Ovary (tissue), 9 donors: ENCODE measurements around the gene SLC13A5. TPM values are rescaled to one million over a fixed set of nuclear protein-coding genes. Genes with fewer than 3 reads are reported as not detected.
A peak's percentile ranks its signal among the peaks of the same experiment; 100 is the strongest.

Experiments used
- DNase-seq, 5 donors: peaks; one replicate each; pipeline ENCODE4 v3.0.0-alpha.2; 2019 to 2020
- H3K27ac ChIP-seq, 2 donors: fragments of 200-600 bp; one replicate each; pipeline versions ENCODE4 v1.5.1 to v1.8.0; 2019 to 2022
- H3K27me3 ChIP-seq: fragments of 200-600 bp; one replicate; pipeline ENCODE4 v1.8.0; 2022
- H3K36me3 ChIP-seq: fragments of 200-600 bp; sonication (generic); one replicate; pipeline ENCODE4 v1.5.1; 2019
- H3K4me1 ChIP-seq: one replicate; pipeline ENCODE4 v1.8.1; 2013; ENCODE audit warnings: mild to moderate bottlenecking, moderate library complexity; ENCODE audit not compliant: insufficient read depth
- H3K4me3 ChIP-seq: fragments of 200-600 bp; sonication (generic); one replicate; pipeline ENCODE4 v1.5.1; 2017
- H3K9me3 ChIP-seq, 2 donors: fragments of 200-600 bp in 1 of 2; sonication (generic) in 1 of 2; one replicate each; pipeline versions ENCODE4 v1.5.1 to v1.8.1; 2013 to 2019; ENCODE audit warnings: mild to moderate bottlenecking in 1 of 2, moderate library complexity in 1 of 2
- CTCF ChIP-seq, 3 donors: fragments of 450-650 bp in 2 of 3; fragments of 200-600 bp in 1 of 3; IDR thresholded peaks; one replicate each; pipeline versions ENCODE4 v1.5.1 to v1.8.0; 2016 to 2022; ENCODE audit warnings: antibody characterized with exemption in 3 of 3, mild to moderate bottlenecking in 1 of 3
- EP300 ChIP-seq: sonication (generic); formaldehyde crosslinking; IDR thresholded peaks from one replicate; pipeline ENCODE4 v1.6.1; 2017; ENCODE audit warnings: antibody characterized with exemption
- POLR2A ChIP-seq: fragments of 450-650 bp; IDR thresholded peaks from one replicate; pipeline ENCODE4 v1.6.1; 2017; ENCODE audit warnings: antibody characterized with exemption, mild to moderate bottlenecking, moderate library complexity
- WGBS, 3 donors: extraction: QIAGEN DNeasy Blood & Tissue Kit in 1 of 3; methylation state at CpG; one replicate each; pipeline versions ENCODE4 v1.1.5 to v1.1.7; 2013 to 2017; 5-methylcytosine and 5-hydroxymethylcytosine counted together
- intact Hi-C, 4 donors: fragments of 100-400 bp; cut with DNase I; formaldehyde crosslinking; loops; one replicate each; pipeline versions ENCODE4 v1.11.0 to v1.15.1; 2022 to 2023
- polyA plus RNA-seq, 2 donors: library from polyadenylated mRNA; stranded (reverse); fragments of 200-250 nt in 1 of 2; fragments of 350-450 nt in 1 of 2; fragmentation: Illumina TruSeq in 1 of 2; extraction: RNeasy Lipid Tissue Mini Kit (QIAGEN cat#74804) in 1 of 2; gene quantifications; one replicate each; pipeline ENCODE4 v1.2.3, GENCODE V29; 2013 to 2014
- total RNA-seq, 7 donors: library from RNA; depleted of rRNA in 2 of 7; stranded (reverse); fragments of >200 nt in 2 of 7; fragmentation: NEBNext Ultra II Directional in 3 of 7; extraction: Animal tissue kit (Norgen Biotek cat#: 25700) in 3 of 7; gene quantifications; one replicate each; pipeline versions ENCODE4 v1.1.0 to v1.2.4, GENCODE V29; 2016 to 2023
- donor health status: DM: no; HTN: no; CAD: no; lungs with moderate emphysema.
- donor health status: DM: no; HTN: no; CAD: no.
- donor health status: Bipolar disorder and iron deficiency.
- donor health status: DM: yes; HTN: yes; CAD: no.
- donor health status: DM: no; HTN: no; CAD: no.
- donor health status: DM: yes; HTN: yes; CAD: no.

SLC13A5 gene
- total and polyA plus RNA-seq, 9 donors: 0.45 to 2.6 (median 1.4) TPM

- H3K4me1 ChIP-seq: peaks cover 21% of the 10 kb centered on the region
- no peaks in the 10 kb centered on the region for H3K27me3 ChIP-seq
- intact Hi-C loops: loop anchor here in 1 of 4 donors (5.0 kb wide), 1 partner anchor 43 kb away; the partner anchor contains the start of gene XAF1
- DNase-seq: no peak
- no peak overlapping the region for H3K4me3 ChIP-seq
- no peaks in the 10 kb centered on the region for H3K9me3 ChIP-seq
- no peak overlapping the region for H3K27ac ChIP-seq
- H3K36me3 ChIP-seq: no peaks in the 10 kb centered on the region
- TF ChIP-seq POLR2A: no peak
- no peak for TF ChIP-seq CTCF (IDR thresholded peaks at IDR 0.05)
- no peak for TF ChIP-seq EP300
- 26 to 38% (median 37%) methylated on average over 29 of the region's 29 CpGs for WGBS, 3 donors
These were observed 726 bp upstream of the SLC13A5 start for GRCh38 chr17:6713918-6714271.

GRCh38 chr17:6712854-6713129 lies 377 bp downstream of the SLC13A5 start:
- H3K27me3 ChIP-seq: no peaks in the 10 kb centered on the region
- intact Hi-C loops: loop anchor here in 1 of 4 donors (5.0 kb wide), 1 partner anchor 45 kb away; the partner anchor contains the start of gene XAF1

GRCh38 chr17:6712058-6712853 lies 913 bp downstream of the SLC13A5 start:
- H3K4me3 ChIP-seq: no peak overlapping the region
- H3K36me3 ChIP-seq: no peaks in the 10 kb centered on the region
- H3K9me3 ChIP-seq: no peaks in the 10 kb centered on the region
- intact Hi-C loops: loop anchor here in 1 of 4 donors (5.0 kb wide), 1 partner anchor 45 kb away; the partner anchor contains the start of gene XAF1
- H3K4me1 ChIP-seq: peaks cover 21% of the 10 kb centered on the region
- H3K27me3 ChIP-seq: no peaks in the 10 kb centered on the region
- no peak overlapping the region for H3K27ac ChIP-seq
- WGBS, 3 donors: 18 to 23% (median 20%) methylated on average over 11 of the region's 11 CpGs
- DNase-seq: peak; percentile 58 to 87 (median 79)
- TF ChIP-seq EP300 (no peak), CTCF (IDR thresholded peaks at IDR 0.05) (no peak), POLR2A (no peak)

More at GRCh38 chr17:6712854-6713129, 377 bp downstream of the SLC13A5 start:
- TF ChIP-seq POLR2A: no peak
- no peak for TF ChIP-seq EP300
- no peak for TF ChIP-seq CTCF (IDR thresholded peaks at IDR 0.05)
- H3K4me3 ChIP-seq: no peak overlapping the region
- no peaks in the 10 kb centered on the region for H3K36me3 ChIP-seq
- no peak for DNase-seq
- 17 to 19% (median 17%) methylated on average over 9 to 14 of the region's 14 CpGs for WGBS, 3 donors
- peaks cover 21% of the 10 kb centered on the region for H3K4me1 ChIP-seq
- no peaks in the 10 kb centered on the region for H3K9me3 ChIP-seq
- H3K27ac ChIP-seq: no peak overlapping the region

- Histone ChIP-seq H3K4me3 (no peak overlapping the region), H3K9me3 (no peaks in the 10 kb centered on the region), H3K27me3 (no peaks in the 10 kb centered on the region), H3K27ac (no peak overlapping the region), H3K4me1 (peaks cover 21% of the 10 kb centered on the region), H3K36me3 (no peaks in the 10 kb centered on the region)
- WGBS, 3 donors: 7 to 17% (median 11%) methylated on average over 2 of the region's 2 CpGs
- TF ChIP-seq EP300 (no peak), POLR2A (no peak), CTCF (IDR thresholded peaks at IDR 0.05) (no peak)
- DNase-seq: no peak
- intact Hi-C loops: loop anchor here in 1 of 4 donors (5.0 kb wide), 1 partner anchor 46 kb away; the partner anchor contains the start of gene XAF1
These were observed 1.5 kb downstream of the SLC13A5 start for GRCh38 chr17:6711681-6712057.
